ENCODE measurements around the gene CD8B. TPM values are rescaled to one million over a fixed set of nuclear protein-coding genes. Genes with fewer than 3 reads are reported as not detected.
A peak's percentile ranks its signal among the peaks of the same experiment; 100 is the strongest.

Gene CD8B
- total RNA-seq, 4 donors from 2014 or later: 1.2 to 1.6 TPM; not detected in 2

GRCh38 chr2:86822668-86823345 is 38.9 kb downstream of the CD8B start:
- H3K27me3 ChIP-seq: no peaks in the 10 kb centered on the region
- H3K4me1 ChIP-seq: no peaks in the 10 kb centered on the region
- 88% methylated on average over 3 of the region's 3 CpGs for WGBS
- no peak overlapping the region for H3K4me3 ChIP-seq
- no peak for TF ChIP-seq EP300 (IDR thresholded peaks at IDR 0.05)
- no peak for TF ChIP-seq POLR2A (IDR thresholded peaks at IDR 0.05)
- no peak for TF ChIP-seq POLR2AphosphoS5 (IDR thresholded peaks at IDR 0.05)
- no peak for DNase-seq (ENCODE audit: low spot score in 2 of 2)
- H3K9me3 ChIP-seq: no peaks in the 10 kb centered on the region
- no peak overlapping the region for H3K27ac ChIP-seq
- H3K36me3 ChIP-seq: no peaks in the 10 kb centered on the region

- H3K27ac ChIP-seq: no peak overlapping the region
Measured at GRCh38 chr2:86821842-86822241, 39.8 kb downstream of the CD8B start.

GRCh38 chr2:86821306-86821705 is 40.4 kb downstream of the CD8B start:
- H3K4me3 ChIP-seq: no peak overlapping the region
- no peaks in the 10 kb centered on the region for H3K9me3 ChIP-seq
- no peaks in the 10 kb centered on the region for H3K36me3 ChIP-seq
- 89% methylated on average over 13 of the region's 13 CpGs for whole genome bisulfite sequencing
- no peaks in the 10 kb centered on the region for H3K27me3 ChIP-seq
- no peak for DNase-seq (ENCODE audit: low spot score in 2 of 2)
- TF ChIP-seq EP300 (IDR thresholded peaks at IDR 0.05): no peak
- no peaks in the 10 kb centered on the region for H3K4me1 ChIP-seq
- H3K27ac ChIP-seq: no peak overlapping the region

More at GRCh38 chr2:86821842-86822241, 39.8 kb downstream of the CD8B start:
- H3K27me3 ChIP-seq: no peaks in the 10 kb centered on the region
- TF ChIP-seq POLR2A (IDR thresholded peaks at IDR 0.05) (no peak), POLR2AphosphoS5 (IDR thresholded peaks at IDR 0.05) (no peak), CTCF (IDR thresholded peaks at IDR 0.05) (no peak), EP300 (IDR thresholded peaks at IDR 0.05) (no peak)
- H3K9me3 ChIP-seq: no peaks in the 10 kb centered on the region
- 53% methylated on average over 6 of the region's 6 CpGs for WGBS
- no peak for DNase-seq (ENCODE audit: low spot score in 2 of 2)
- H3K36me3 ChIP-seq: no peaks in the 10 kb centered on the region
- H3K4me3 ChIP-seq: no peak overlapping the region
- no peaks in the 10 kb centered on the region for H3K4me1 ChIP-seq

GRCh38 chr2:86818957-86819356 is 42.7 kb downstream of the CD8B start:
- no peaks in the 10 kb centered on the region for H3K36me3 ChIP-seq
- no peaks in the 10 kb centered on the region for H3K27me3 ChIP-seq
- no peaks in the 10 kb centered on the region for H3K9me3 ChIP-seq
- H3K27ac ChIP-seq: no peak overlapping the region
- H3K4me3 ChIP-seq: no peak overlapping the region
- TF ChIP-seq POLR2AphosphoS5 (IDR thresholded peaks at IDR 0.05): no peak
- no peak for TF ChIP-seq POLR2A (IDR thresholded peaks at IDR 0.05)
- no peak for TF ChIP-seq EP300 (IDR thresholded peaks at IDR 0.05)
- H3K4me1 ChIP-seq: no peaks in the 10 kb centered on the region
- WGBS: 84% methylated on average over 2 of the region's 2 CpGs
- no peak for DNase-seq (ENCODE audit: low spot score in 2 of 2)

- Histone ChIP-seq H3K4me1 (no peaks in the 10 kb centered on the region), H3K4me3 (no peak overlapping the region), H3K27me3 (no peaks in the 10 kb centered on the region), H3K36me3 (no peaks in the 10 kb centered on the region), H3K27ac (no peak overlapping the region), H3K9me3 (no peaks in the 10 kb centered on the region)
- 89% methylated on average over 4 of the region's 4 CpGs for WGBS
- no peak for TF ChIP-seq POLR2AphosphoS5 (IDR thresholded peaks at IDR 0.05)
- no peak for TF ChIP-seq POLR2A (IDR thresholded peaks at IDR 0.05)
- no peak for TF ChIP-seq EP300 (IDR thresholded peaks at IDR 0.05)
- no peak for TF ChIP-seq CTCF (IDR thresholded peaks at IDR 0.05)
- DNase-seq (ENCODE audit: low spot score in 2 of 2): no peak
Measured at GRCh38 chr2:86818114-86818801, 43.4 kb downstream of the CD8B start.

GRCh38 chr2:86815611-86816010 is 46.1 kb downstream of the CD8B start:
- H3K9me3 ChIP-seq: no peaks in the 10 kb centered on the region
- DNase-seq (ENCODE audit: low spot score in 2 of 2): no peak

GRCh38 chr2:86809481-86810121 is 52.1 kb downstream of the CD8B start:
- H3K4me3 ChIP-seq: peak overlapping the region; percentile 61

More at GRCh38 chr2:86815611-86816010, 46.1 kb downstream of the CD8B start:
- Histone ChIP-seq H3K27ac (no peak overlapping the region), H3K4me1 (no peaks in the 10 kb centered on the region), H3K36me3 (no peaks in the 10 kb centered on the region), H3K4me3 (no peak overlapping the region), H3K27me3 (peaks cover 7% of the 10 kb centered on the region)
- WGBS: 88% methylated on average over 1 of the region's 1 CpG
- TF ChIP-seq POLR2A (IDR thresholded peaks at IDR 0.05): no peak

More at GRCh38 chr2:86809481-86810121, 52.1 kb downstream of the CD8B start:
- H3K27me3 ChIP-seq: peaks cover 23% of the 10 kb centered on the region
- no peaks in the 10 kb centered on the region for H3K9me3 ChIP-seq
- DNase-seq (ENCODE audit: low spot score in 2 of 2): no peak
- WGBS: 37% methylated on average over 25 of the region's 43 CpGs
- TF ChIP-seq CTCF (IDR thresholded peaks at IDR 0.05): no peak
- no peak for TF ChIP-seq POLR2A (IDR thresholded peaks at IDR 0.05)
- TF ChIP-seq EP300 (IDR thresholded peaks at IDR 0.05): no peak
- H3K36me3 ChIP-seq: no peaks in the 10 kb centered on the region
- H3K27ac ChIP-seq: no peak overlapping the region
- H3K4me1 ChIP-seq: peaks cover 32% of the 10 kb centered on the region

Data from suprapubic skin (tissue), 4 donors.